Measurements from ENCODE around the gene PGLYRP2. TPM values are rescaled to one million over a fixed set of nuclear protein-coding genes. Genes with fewer than 3 reads are reported as not detected.
"Not testable (repeated sequence)": the region's sequence is repeated elsewhere in the genome, so short reads cannot be mapped to it uniquely, and the experiment has no call there.

Gene PGLYRP2
- total RNA-seq, 1 experiment from 2014 or later: not detected

DNA sequence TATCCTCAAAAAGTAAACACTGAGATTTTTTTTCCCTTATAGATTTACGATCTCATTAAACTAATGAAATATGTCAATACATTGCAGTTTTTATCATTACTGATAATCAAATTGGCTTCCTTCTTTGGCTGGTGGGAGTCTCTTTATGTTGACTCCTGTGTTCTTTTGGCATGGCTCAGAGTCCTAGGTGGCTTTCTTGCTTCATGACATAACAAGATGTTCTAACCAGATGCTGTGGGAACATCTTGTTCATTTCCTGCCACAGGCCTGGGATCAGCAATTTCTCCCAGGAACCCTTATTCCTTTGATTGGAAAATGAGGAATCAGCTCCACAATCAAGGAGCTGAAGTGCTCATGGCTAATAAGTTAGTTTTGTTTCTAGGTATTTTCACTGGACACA, 15.8 kb upstream of the PGLYRP2 start:
- no peaks in the 10 kb centered on the region for H4K20me1 ChIP-seq (ENCODE audit: low read length)
- H3K9ac ChIP-seq (ENCODE audit: low read length): no peak overlapping the region
- H3K9me2 ChIP-seq (replicated peaks; ENCODE audit: low read length): no peaks in the 10 kb centered on the region
- DNase-seq (no peak), ATAC-seq (no peak)
- CTCF ChIA-PET: no interaction called here
- BruUV-seq (replicated peaks): no TSS peak
- TF ChIP-seq EZH2phosphoT487 (IDR thresholded peaks at IDR 0.05; ENCODE audit: borderline replicate concordance, low read length) (no peak), EZH2 (IDR thresholded peaks at IDR 0.05; ENCODE audit: low read length, unreplicated experiment) (no peak)
- TF ChIP-seq, protein P1, sequence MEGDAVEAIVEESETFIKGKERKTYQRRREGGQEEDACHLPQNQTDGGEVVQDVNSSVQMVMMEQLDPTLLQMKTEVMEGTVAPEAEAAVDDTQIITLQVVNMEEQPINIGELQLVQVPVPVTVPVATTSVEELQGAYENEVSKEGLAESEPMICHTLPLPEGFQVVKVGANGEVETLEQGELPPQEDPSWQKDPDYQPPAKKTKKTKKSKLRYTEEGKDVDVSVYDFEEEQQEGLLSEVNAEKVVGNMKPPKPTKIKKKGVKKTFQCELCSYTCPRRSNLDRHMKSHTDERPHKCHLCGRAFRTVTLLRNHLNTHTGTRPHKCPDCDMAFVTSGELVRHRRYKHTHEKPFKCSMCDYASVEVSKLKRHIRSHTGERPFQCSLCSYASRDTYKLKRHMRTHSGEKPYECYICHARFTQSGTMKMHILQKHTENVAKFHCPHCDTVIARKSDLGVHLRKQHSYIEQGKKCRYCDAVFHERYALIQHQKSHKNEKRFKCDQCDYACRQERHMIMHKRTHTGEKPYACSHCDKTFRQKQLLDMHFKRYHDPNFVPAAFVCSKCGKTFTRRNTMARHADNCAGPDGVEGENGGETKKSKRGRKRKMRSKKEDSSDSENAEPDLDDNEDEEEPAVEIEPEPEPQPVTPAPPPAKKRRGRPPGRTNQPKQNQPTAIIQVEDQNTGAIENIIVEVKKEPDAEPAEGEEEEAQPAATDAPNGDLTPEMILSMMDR (conservative IDR thresholded peaks at IDR 0.05; ENCODE audit: low read depth, low read length): no peak
- H3K9me3 ChIP-seq (ENCODE audit: low read length): no peaks in the 10 kb centered on the region
- no peaks in the 10 kb centered on the region for H3F3A ChIP-seq (ENCODE audit: low read length, unreplicated experiment)
- H3K79me2 ChIP-seq (ENCODE audit: low read length): no peaks in the 10 kb centered on the region
- POLR2A ChIA-PET (ENCODE audit: unreplicated experiment): no interaction called here
- no peak overlapping the region for H3K27ac ChIP-seq (ENCODE audit: low read length)
- H2AFZ ChIP-seq (ENCODE audit: low read length): no peak overlapping the region
- intact Hi-C loops (cut with micrococcal nuclease): no loop called here
- H3K4me2 ChIP-seq (ENCODE audit: low read length): no peak overlapping the region
- no peak overlapping the region for H3K4me3 ChIP-seq (ENCODE audit: low read length)
- no peaks in the 10 kb centered on the region for H3K27me3 ChIP-seq (ENCODE audit: low read length)
- H3K36me3 ChIP-seq (ENCODE audit: low read depth, low read length): no peaks in the 10 kb centered on the region
- H3K4me1 ChIP-seq (ENCODE audit: insufficient read depth, low read length): no peaks in the 10 kb centered on the region

DNA sequence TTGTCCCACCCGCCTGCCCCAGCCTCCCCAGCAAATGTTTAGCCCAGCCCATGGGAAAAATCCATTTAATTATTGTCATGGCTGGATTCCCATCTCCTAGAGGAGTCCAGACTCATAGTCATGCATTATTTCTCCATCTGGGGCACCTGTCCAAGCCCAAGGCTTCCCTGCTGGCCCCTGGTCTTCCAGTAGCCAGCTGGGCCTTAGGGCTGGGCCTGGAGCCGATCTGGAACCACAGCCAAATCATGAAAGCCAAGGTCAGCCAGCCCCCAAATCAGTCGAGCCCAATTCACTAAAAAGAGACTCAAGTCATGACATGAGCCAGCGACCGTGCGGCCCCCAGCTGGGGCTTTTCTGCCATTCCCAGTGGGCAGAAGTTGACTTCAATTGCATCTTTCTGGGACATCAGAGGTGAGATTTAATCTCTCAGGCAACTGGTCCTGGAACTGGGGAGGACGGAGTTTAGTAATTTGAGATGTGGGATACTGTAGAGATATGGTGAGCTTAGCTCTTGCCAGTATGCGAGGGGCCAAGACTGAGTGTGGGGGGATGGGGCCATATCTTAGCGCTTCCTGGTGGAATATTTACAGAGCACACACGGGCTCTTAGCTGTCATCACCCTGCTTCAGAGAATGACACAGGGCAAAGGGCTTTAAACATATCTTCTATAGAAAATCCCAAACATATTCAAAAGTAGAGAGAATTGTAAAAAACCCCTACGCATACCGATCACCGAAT, 9.4 kb upstream of the PGLYRP2 start:
- Histone ChIP-seq H3K4me2 (ENCODE audit: low read length) (no peak overlapping the region), H3K9ac (ENCODE audit: low read length) (no peak overlapping the region), H3F3A (ENCODE audit: low read length, unreplicated experiment) (no peaks in the 10 kb centered on the region), H3K79me2 (ENCODE audit: low read length) (no peaks in the 10 kb centered on the region), H2AFZ (ENCODE audit: low read length) (no peak overlapping the region), H3K27ac (ENCODE audit: low read length) (no peak overlapping the region), H3K36me3 (ENCODE audit: low read depth, low read length) (no peaks in the 10 kb centered on the region), H3K4me1 (ENCODE audit: insufficient read depth, low read length) (no peaks in the 10 kb centered on the region), H3K4me3 (ENCODE audit: low read length) (no peak overlapping the region), H3K9me3 (ENCODE audit: low read length) (no peaks in the 10 kb centered on the region), H3K9me2 (replicated peaks; ENCODE audit: low read length) (no peaks in the 10 kb centered on the region), H3K27me3 (ENCODE audit: low read length) (no peaks in the 10 kb centered on the region), H4K20me1 (ENCODE audit: low read length) (no peaks in the 10 kb centered on the region)
- ChIA-PET POLR2A (ENCODE audit: unreplicated experiment) (no interaction called here), CTCF (no interaction called here)
- ATAC-seq: no peak
- no peak for DNase-seq
- no peak for TF ChIP-seq EZH2 (IDR thresholded peaks at IDR 0.05; ENCODE audit: low read length, unreplicated experiment)
- no peak for TF ChIP-seq EZH2phosphoT487 (IDR thresholded peaks at IDR 0.05; ENCODE audit: borderline replicate concordance, low read length)
- TF ChIP-seq, protein P1 (conservative IDR thresholded peaks at IDR 0.05; ENCODE audit: low read depth, low read length): no peak
- no TSS peak for BruUV-seq (replicated peaks)
- intact Hi-C loops (cut with micrococcal nuclease): no loop called here

DNA sequence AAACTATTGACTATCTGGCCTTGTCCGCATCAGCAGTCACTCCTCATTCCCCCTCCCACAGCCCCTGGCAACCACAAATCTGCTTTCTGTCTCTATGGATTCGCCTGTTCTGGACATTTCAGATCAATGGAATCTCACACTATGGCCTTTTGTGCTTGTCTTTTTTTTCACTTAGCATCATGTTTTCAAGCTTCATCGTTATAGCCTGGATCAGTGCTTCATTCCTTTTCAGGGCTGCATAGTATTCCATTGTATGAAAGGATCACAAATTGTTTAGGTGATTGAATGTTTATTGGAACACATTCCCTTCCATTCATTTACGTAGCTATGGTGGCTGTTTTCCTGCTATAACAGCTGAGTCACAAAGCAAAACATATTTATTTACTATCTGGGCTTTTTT, 7.7 kb upstream of the PGLYRP2 start:
- no peak for DNase-seq
- H3K9me2 ChIP-seq (replicated peaks; ENCODE audit: low read length): no peaks in the 10 kb centered on the region
- H3K79me2 ChIP-seq (ENCODE audit: low read length): no peaks in the 10 kb centered on the region
- H3K27me3 ChIP-seq (ENCODE audit: low read length): no peaks in the 10 kb centered on the region
- H3K4me1 ChIP-seq (ENCODE audit: insufficient read depth, low read length): no peaks in the 10 kb centered on the region
- no peaks in the 10 kb centered on the region for H3K36me3 ChIP-seq (ENCODE audit: low read depth, low read length)
- no peaks in the 10 kb centered on the region for H3F3A ChIP-seq (ENCODE audit: low read length, unreplicated experiment)
- H4K20me1 ChIP-seq (ENCODE audit: low read length): no peaks in the 10 kb centered on the region
- ChIA-PET POLR2A (ENCODE audit: unreplicated experiment) (no interaction called here), CTCF (no interaction called here)
- no peak overlapping the region for H3K9ac ChIP-seq (ENCODE audit: low read length)
- no peak overlapping the region for H3K4me3 ChIP-seq (ENCODE audit: low read length)
- H2AFZ ChIP-seq (ENCODE audit: low read length): no peak overlapping the region
- TF ChIP-seq EZH2 (IDR thresholded peaks at IDR 0.05; ENCODE audit: low read length, unreplicated experiment) (no peak), EZH2phosphoT487 (IDR thresholded peaks at IDR 0.05; ENCODE audit: borderline replicate concordance, low read length) (no peak)
- TF ChIP-seq, protein P1 (conservative IDR thresholded peaks at IDR 0.05; ENCODE audit: low read depth, low read length): no peak
- no peak for ATAC-seq
- BruUV-seq (replicated peaks): no TSS peak
- H3K4me2 ChIP-seq (ENCODE audit: low read length): no peak overlapping the region
- H3K9me3 ChIP-seq (ENCODE audit: low read length): no peaks in the 10 kb centered on the region
- no peak overlapping the region for H3K27ac ChIP-seq (ENCODE audit: low read length)
- intact Hi-C loops (cut with micrococcal nuclease): no loop called here

DNA sequence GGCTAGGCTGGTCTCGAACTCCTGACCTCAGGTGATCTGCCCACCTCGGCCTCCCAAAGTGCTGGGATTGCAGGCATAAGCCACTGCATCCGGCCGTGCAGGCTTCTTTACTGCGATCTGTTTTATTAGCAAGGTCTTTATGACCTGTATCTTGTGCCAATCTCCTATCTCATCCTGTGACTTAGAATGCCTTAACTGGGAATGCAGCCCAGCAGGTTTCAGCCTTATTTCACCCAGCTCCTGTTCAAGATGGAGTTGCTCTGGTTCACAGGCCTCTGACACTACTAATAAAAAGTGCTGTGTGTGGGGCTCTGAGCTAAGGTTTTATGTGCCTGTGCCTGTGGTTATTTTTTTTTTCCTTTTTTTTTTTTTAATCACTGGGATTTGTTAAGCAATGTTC, 6.5 kb upstream of the PGLYRP2 start:
- H3K9me2 ChIP-seq (replicated peaks; ENCODE audit: low read length); H2AFZ ChIP-seq (ENCODE audit: low read length); H3K4me1 ChIP-seq (ENCODE audit: insufficient read depth, low read length); H3K36me3 ChIP-seq (ENCODE audit: low read depth, low read length); H3K4me3 ChIP-seq (ENCODE audit: low read length); ATAC-seq; H3K9me3 ChIP-seq (ENCODE audit: low read length); H3K27me3 ChIP-seq (ENCODE audit: low read length); intact Hi-C loops (cut with micrococcal nuclease); H3K79me2 ChIP-seq (ENCODE audit: low read length); CTCF ChIA-PET; POLR2A ChIA-PET (ENCODE audit: unreplicated experiment); H3K9ac ChIP-seq (ENCODE audit: low read length); H3K4me2 ChIP-seq (ENCODE audit: low read length); H3F3A ChIP-seq (ENCODE audit: low read length, unreplicated experiment); H3K27ac ChIP-seq (ENCODE audit: low read length); BruUV-seq (replicated peaks); H4K20me1 ChIP-seq (ENCODE audit: low read length): not testable (repeated sequence)
- DNase-seq: peak; percentile 53

Data from PC-3 (cell line).